ENCODE results near the gene IGIP.

The IGIP gene

GRCh38 chr5:140165101-140165922 is 39.6 kb downstream of the IGIP start:
- DNase-seq (ENCODE audit: low read depth): no peak

- no peak for DNase-seq (ENCODE audit: low read depth)
Measured at GRCh38 chr5:140165923-140166270, 40.2 kb downstream of the IGIP start.

GRCh38 chr5:140166911-140167310 is 41.2 kb downstream of the IGIP start:
- no peak for DNase-seq (ENCODE audit: low read depth)

GRCh38 chr5:140168371-140168770 is 42.6 kb downstream of the IGIP start:
- no peak for DNase-seq (ENCODE audit: low read depth)

GRCh38 chr5:140169410-140169809 is 43.7 kb downstream of the IGIP start:
- no peak for DNase-seq (ENCODE audit: low read depth)

GRCh38 chr5:140172483-140172882 is 46.7 kb downstream of the IGIP start:
- no peak for DNase-seq (ENCODE audit: low read depth)

- DNase-seq (ENCODE audit: low read depth): no peak
Measured at GRCh38 chr5:140174014-140174413, 48.3 kb downstream of the IGIP start.

GRCh38 chr5:140174465-140175366 is 49.0 kb downstream of the IGIP start, which contains the start of gene CYSTM1:
Gene CYSTM1 (plus strand): TSS chr5:140175188. CDS start chr5:140194466, 19,278 bp downstream.
- peak; percentile 93 for DNase-seq (ENCODE audit: low read depth)

GRCh38 chr5:140175367-140176030 is 49.8 kb downstream of the IGIP start:
- DNase-seq (ENCODE audit: low read depth): peak; percentile 51

- no peak for DNase-seq (ENCODE audit: low read depth)
Measured at GRCh38 chr5:140176031-140176387, 50.3 kb downstream of the IGIP start.

GRCh38 chr5:140178086-140178410 is 52.3 kb downstream of the IGIP start:
- DNase-seq (ENCODE audit: low read depth): no peak

GRCh38 chr5:140178482-140179116 is 52.9 kb downstream of the IGIP start:
- no peak for DNase-seq (ENCODE audit: low read depth)

Data from activated T-helper 9 cell treated with anti-CD3 and anti-CD28 coated beads, Interleukin-2, amount 50 U/mL, for 16 hours (primary cell).